HepG2 (cell line): ENCODE measurements around the gene RPS6KA5. TPM values are rescaled to one million over a fixed set of nuclear protein-coding genes. Genes with fewer than 3 reads are reported as not detected.

Source experiments
- CAMTA2 ChIP-seq: sonication (generic); formaldehyde crosslinking; IDR thresholded peaks from 2 replicates; pipeline ENCODE4 v1.4.0; 2020; ENCODE audit warnings: mild to moderate bottlenecking, missing genetic modification reagents, borderline replicate concordance
- FOXA1 ChIP-seq, 2 experiments: fragments of 450-650 bp in 1 of 2; sonication (generic) in 1 of 2; formaldehyde crosslinking in 1 of 2; IDR thresholded peaks; 2 replicates each; pipeline versions ENCODE4 v1.4.0 to v1.6.1; 2016 to 2020; ENCODE audit warnings: missing genetic modification reagents in 1 of 2
- GTF2F1 ChIP-seq: fragments of 150-350 bp; IDR thresholded peaks from 2 replicates; pipeline ENCODE4 v1.6.1; 2014; ENCODE audit warnings: low read length
- KLF11 ChIP-seq: IDR thresholded peaks from 2 replicates; pipeline ENCODE4 v1.6.1; 2016; ENCODE audit warnings: missing compliant biosample characterization
- MED8 ChIP-seq: sonication (generic); formaldehyde crosslinking; IDR thresholded peaks from 2 replicates; pipeline ENCODE4 v1.8.1; 2023; ENCODE audit warnings: mild to moderate bottlenecking, missing genetic modification reagents; ENCODE audit not compliant: insufficient replicate concordance
- NAIF1 ChIP-seq: sonication (generic); formaldehyde crosslinking; IDR thresholded peaks from 2 replicates; pipeline ENCODE4 v1.5.0; 2020; ENCODE audit warnings: mild to moderate bottlenecking, missing genetic modification reagents, borderline replicate concordance
- SMC3 ChIP-seq: IDR thresholded peaks from 2 replicates; pipeline ENCODE4 v1.6.1; 2011; ENCODE audit warnings: low read length, improper control_type of control experiment
- ZNF543 ChIP-seq: sonication (generic); formaldehyde crosslinking; IDR thresholded peaks from 2 replicates; pipeline ENCODE4 v1.4.0; 2020; ENCODE audit warnings: mild to moderate bottlenecking, missing genetic modification reagents
- ZNF567 ChIP-seq: sonication (generic); formaldehyde crosslinking; IDR thresholded peaks from 2 replicates; pipeline ENCODE4 v1.8.1; 2023; ENCODE audit warnings: mild to moderate bottlenecking, missing genetic modification reagents, borderline replicate concordance
- polyA plus RNA-seq, 8 experiments: library from polyadenylated mRNA; depleted of rRNA in 3 of 8; stranded (reverse) in 7 of 8; unstranded in 1 of 8; fragments of >200 nt; fragmentation: Illumina TruSeq in 4 of 8; extraction: Trizol in 4 of 8; gene quantifications; 2 replicates each; pipeline versions ENCODE4 v1.2.1 to v1.2.3, GENCODE V29; 2011 to 2016; ENCODE audit warnings: low read depth in 4 of 8, missing spikeins in 1 of 8, mixed read lengths in 1 of 8; ENCODE audit not compliant: insufficient read depth in 1 of 8
- total RNA-seq, 5 experiments: library from RNA; depleted of rRNA; stranded (reverse); fragments of >200 nt; fragmentation: Illumina TruSeq; extraction: Trizol; gene quantifications; 2 replicates each; pipeline ENCODE4 v1.2.3, GENCODE V29; 2016; ENCODE audit warnings: low read depth in 1 of 5
- TF ChIP-seq, protein P1 (sequence below): sonication (generic); formaldehyde crosslinking; IDR thresholded peaks from 2 replicates; pipeline ENCODE4 v1.8.0; 2022; ENCODE audit warnings: mild to moderate bottlenecking, missing genetic modification reagents, borderline replicate concordance
- TF ChIP-seq, protein P2 (sequence below): sonication (generic); formaldehyde crosslinking; IDR thresholded peaks from 2 replicates; pipeline ENCODE4 v1.4.0; 2020; ENCODE audit warnings: mild to moderate bottlenecking, missing genetic modification reagents
- TF ChIP-seq, protein P3 (sequence below): sonication (generic); formaldehyde crosslinking; IDR thresholded peaks from 2 replicates; pipeline ENCODE4 v1.5.1; 2020; ENCODE audit warnings: mild to moderate bottlenecking, missing genetic modification reagents
- TF ChIP-seq, protein P4 (sequence below): sonication (generic); formaldehyde crosslinking; IDR thresholded peaks from 2 replicates; pipeline ENCODE4 v1.4.0; 2020; ENCODE audit warnings: missing genetic modification reagents

Gene RPS6KA5
- total and polyA plus RNA-seq, 2 of the 13 experiments (the other 11 are each of a cell fraction or from before 2014, with no cell fraction given): 0.50 to 0.58 TPM

DNA sequence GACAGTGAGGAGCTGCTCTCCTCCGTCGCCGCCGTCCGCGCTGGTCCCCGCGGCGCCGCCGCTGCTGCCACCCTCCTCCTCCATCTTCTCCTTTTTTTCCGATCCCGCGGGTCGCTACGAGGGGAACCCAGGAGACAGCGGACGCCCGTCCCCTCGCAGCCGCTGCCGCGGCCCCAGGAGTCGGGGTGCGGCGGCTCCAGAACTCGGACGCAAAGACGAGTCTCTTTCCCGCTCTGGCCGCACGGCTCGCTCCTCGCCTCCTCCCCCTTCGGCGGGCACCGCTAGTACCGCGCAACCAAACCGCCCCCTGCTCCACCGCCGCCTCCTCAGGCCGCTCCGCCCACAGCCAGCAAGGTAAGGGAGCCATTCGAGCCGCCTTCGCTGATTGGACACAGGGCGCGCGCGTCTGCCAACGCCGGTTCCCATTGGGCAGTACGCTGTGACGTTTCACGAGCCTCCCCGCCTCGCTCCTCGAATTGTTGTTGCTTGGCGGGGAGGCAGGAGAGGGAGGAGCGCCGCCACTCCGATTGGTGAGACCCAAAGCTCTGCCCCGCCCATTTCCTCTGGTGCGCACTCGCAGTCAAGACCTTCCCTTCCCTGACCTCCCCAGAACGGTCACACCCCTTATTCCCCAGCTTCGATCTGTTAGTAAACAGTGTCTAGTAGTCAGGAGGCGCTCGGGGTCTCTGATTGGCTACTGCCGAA, at the start of gene RPS6KA5 (continued):
- 0 out of 2 replicates have a peak, but pooled peaks have one; percentile 57 for TF ChIP-seq KLF11 (CRISPR knock-in tag)
- TF ChIP-seq ZNF543 (CRISPR knock-in tag): no peak
- TF ChIP-seq, protein P1, sequence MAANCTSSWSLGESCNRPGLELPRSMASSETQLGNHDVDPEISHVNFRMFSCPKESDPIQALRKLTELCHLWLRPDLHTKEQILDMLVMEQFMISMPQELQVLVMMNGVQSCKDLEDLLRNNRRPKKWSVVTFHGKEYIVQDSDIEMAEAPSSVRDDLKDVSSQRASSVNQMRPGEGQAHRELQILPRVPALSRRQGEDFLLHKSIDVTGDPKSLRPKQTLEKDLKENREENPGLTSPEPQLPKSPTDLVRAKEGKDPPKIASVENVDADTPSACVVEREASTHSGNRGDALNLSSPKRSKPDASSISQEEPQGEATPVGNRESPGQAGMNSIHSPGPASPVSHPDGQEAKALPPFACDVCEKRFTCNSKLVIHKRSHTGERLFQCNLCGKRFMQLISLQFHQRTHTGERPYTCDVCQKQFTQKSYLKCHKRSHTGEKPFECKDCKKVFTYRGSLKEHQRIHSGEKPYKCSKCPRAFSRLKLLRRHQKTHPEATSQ: no peak
- no peak for TF ChIP-seq CAMTA2 (CRISPR knock-in tag)
- no peak for TF ChIP-seq FOXA1 (IDR thresholded peaks at IDR 0.05)
- TF ChIP-seq FOXA1 (CRISPR knock-in tag; IDR thresholded peaks at IDR 0.05): peak; percentile 77
- no peak for TF ChIP-seq SMC3
- TF ChIP-seq GTF2F1: no peak
- TF ChIP-seq, protein P2, sequence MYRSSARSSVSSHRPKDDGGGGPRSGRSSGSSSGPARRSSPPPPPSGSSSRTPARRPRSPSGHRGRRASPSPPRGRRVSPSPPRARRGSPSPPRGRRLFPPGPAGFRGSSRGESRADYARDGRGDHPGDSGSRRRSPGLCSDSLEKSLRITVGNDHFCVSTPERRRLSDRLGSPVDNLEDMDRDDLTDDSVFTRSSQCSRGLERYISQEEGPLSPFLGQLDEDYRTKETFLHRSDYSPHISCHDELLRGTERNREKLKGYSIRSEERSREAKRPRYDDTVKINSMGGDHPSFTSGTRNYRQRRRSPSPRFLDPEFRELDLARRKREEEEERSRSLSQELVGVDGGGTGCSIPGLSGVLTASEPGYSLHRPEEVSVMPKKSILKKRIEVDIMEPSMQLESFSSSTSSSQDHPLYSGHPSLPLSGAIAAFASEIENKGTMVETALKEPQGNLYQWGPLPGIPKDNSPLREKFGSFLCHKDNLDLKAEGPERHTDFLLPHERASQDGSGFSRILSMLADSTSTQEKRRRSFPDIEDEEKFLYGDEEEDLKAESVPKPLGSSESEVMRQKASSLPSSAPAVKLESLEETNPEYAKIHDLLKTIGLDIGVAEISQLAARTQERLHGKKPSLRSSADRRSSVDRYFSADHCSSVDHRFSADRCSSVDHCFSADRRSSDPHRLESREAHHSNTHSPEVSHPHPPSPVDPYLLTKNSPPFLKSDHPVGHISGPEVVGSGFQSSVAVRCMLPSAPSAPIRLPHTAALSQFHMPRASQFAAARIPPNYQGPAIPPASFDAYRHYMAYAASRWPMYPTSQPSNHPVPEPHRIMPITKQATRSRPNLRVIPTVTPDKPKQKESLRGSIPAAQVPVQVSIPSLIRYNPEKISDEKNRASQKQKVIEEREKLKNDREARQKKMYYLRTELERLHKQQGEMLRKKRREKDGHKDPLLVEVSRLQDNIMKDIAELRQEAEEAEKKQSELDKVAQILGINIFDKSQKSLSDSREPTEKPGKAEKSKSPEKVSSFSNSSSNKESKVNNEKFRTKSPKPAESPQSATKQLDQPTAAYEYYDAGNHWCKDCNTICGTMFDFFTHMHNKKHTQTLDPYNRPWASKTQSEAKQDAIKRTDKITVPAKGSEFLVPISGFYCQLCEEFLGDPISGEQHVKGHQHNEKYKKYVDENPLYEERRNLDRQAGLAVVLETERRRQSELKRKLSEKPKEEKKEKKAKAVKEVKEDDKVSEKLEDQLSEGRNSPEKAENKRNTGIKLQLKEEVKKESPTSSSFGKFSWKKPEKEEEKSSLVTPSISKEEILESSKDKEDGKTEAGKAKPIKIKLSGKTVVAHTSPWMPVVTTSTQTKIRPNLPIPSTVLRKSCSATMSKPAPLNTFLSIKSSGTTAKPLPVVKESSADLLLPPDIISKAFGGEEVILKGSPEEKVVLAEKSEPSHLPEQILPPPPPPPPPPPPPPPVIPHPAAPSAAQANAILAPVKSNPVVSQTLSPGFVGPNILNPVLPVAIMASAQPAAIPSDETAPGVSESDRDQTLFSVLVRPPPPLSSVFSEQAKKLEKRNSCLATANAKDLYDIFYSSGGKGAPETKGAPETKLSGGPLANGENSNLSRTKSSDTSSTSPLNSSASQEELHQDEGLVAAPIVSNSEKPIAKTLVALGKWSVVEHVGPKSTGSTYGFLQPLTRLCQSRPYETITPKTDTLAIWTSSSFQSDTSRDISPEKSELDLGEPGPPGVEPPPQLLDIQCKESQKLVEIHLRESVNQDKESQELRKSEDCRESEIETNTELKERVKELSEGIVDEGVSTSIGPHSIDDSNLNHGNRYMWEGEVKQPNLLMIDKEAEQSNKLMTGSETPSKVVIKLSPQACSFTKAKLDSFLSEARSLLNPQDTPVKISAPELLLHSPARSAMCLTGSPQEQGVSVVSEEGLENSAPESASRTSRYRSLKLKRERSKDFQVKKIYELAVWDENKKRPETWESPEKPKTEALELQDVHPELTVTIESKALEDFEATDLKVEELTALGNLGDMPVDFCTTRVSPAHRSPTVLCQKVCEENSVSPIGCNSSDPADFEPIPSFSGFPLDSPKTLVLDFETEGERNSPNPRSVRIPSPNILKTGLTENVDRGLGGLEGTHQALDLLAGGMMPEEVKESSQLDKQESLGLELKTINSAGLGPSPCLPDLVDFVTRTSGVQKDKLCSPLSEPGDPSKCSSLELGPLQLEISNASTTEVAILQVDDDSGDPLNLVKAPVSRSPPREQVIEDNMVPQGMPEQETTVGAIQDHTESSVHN: no peak
- no peak for TF ChIP-seq NAIF1 (CRISPR knock-in tag)
- TF ChIP-seq, protein P3, sequence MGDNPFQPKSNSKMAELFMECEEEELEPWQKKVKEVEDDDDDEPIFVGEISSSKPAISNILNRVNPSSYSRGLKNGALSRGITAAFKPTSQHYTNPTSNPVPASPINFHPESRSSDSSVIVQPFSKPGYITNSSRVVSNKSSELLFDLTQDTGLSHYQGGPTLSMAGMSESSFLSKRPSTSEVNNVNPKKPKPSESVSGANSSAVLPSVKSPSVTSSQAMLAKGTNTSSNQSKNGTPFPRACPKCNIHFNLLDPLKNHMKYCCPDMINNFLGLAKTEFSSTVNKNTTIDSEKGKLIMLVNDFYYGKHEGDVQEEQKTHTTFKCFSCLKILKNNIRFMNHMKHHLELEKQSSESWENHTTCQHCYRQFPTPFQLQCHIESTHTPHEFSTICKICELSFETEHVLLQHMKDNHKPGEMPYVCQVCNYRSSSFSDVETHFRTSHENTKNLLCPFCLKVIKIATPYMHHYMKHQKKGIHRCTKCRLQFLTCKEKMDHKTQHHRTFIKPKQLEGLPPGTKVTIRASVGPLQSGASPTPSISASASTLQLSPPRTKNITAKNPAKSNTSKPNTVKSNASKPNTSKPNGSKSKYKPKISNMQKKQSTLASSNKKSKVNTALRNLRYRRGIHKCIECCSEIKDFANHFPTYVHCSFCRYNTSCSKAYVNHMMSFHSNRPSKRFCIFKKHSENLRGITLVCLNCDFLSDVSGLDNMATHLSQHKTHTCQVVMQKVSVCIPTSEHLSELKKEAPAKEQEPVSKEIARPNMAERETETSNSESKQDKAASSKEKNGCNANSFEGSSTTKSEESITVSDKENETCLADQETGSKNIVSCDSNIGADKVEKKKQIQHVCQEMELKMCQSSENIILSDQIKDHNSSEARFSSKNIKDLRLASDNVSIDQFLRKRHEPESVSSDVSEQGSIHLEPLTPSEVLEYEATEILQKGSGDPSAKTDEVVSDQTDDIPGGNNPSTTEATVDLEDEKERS (CRISPR knock-in tag): no peak
- no peak for TF ChIP-seq MED8 (CRISPR knock-in tag)
- TF ChIP-seq, protein P4, sequence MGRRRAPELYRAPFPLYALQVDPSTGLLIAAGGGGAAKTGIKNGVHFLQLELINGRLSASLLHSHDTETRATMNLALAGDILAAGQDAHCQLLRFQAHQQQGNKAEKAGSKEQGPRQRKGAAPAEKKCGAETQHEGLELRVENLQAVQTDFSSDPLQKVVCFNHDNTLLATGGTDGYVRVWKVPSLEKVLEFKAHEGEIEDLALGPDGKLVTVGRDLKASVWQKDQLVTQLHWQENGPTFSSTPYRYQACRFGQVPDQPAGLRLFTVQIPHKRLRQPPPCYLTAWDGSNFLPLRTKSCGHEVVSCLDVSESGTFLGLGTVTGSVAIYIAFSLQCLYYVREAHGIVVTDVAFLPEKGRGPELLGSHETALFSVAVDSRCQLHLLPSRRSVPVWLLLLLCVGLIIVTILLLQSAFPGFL (CRISPR knock-in tag): no peak
- no peak for TF ChIP-seq ZNF567 (CRISPR knock-in tag)
